ENCODE results near the gene EPB41L2.

- no peak for TF ChIP-seq CTCF (conservative IDR thresholded peaks at IDR 0.05 in 1 of 2, IDR thresholded peaks at IDR 0.05 in 1 of 2; ENCODE audit: low read depth in 1 of 2, low read length in 2 of 2)
- no peak for TF ChIP-seq EZH2 (IDR thresholded peaks at IDR 0.05; ENCODE audit: low read length, missing control alignments)
Measured at GRCh38 chr6:130810307-130811030, 252.6 kb downstream of the EPB41L2 start.
